Measurements from ENCODE around the gene SMIM38.

The SMIM38 gene

GRCh38 chr11:69121621-69122325 is 34.0 kb upstream of the SMIM38 start:
- H3K4me2 ChIP-seq (ENCODE audit: low read length): no peak overlapping the region
- H3K4me3 ChIP-seq (ENCODE audit: low read depth, low read length): no peak overlapping the region
- H3K9ac ChIP-seq: no peak overlapping the region
- no peaks in the 10 kb centered on the region for H3K79me2 ChIP-seq
- H3K4me1 ChIP-seq: peaks cover 3% of the 10 kb centered on the region
- no peak overlapping the region for H3K27ac ChIP-seq
- TF ChIP-seq, protein P1, sequence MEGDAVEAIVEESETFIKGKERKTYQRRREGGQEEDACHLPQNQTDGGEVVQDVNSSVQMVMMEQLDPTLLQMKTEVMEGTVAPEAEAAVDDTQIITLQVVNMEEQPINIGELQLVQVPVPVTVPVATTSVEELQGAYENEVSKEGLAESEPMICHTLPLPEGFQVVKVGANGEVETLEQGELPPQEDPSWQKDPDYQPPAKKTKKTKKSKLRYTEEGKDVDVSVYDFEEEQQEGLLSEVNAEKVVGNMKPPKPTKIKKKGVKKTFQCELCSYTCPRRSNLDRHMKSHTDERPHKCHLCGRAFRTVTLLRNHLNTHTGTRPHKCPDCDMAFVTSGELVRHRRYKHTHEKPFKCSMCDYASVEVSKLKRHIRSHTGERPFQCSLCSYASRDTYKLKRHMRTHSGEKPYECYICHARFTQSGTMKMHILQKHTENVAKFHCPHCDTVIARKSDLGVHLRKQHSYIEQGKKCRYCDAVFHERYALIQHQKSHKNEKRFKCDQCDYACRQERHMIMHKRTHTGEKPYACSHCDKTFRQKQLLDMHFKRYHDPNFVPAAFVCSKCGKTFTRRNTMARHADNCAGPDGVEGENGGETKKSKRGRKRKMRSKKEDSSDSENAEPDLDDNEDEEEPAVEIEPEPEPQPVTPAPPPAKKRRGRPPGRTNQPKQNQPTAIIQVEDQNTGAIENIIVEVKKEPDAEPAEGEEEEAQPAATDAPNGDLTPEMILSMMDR (IDR thresholded peaks at IDR 0.05): no peak
- H3K27me3 ChIP-seq (ENCODE audit: control insufficient read depth, insufficient read depth, low read length): no peaks in the 10 kb centered on the region
- H2AFZ ChIP-seq: no peak overlapping the region
- H3K9me3 ChIP-seq (ENCODE audit: control insufficient read depth, low read length): no peaks in the 10 kb centered on the region
- no peaks in the 10 kb centered on the region for H3K36me3 ChIP-seq (ENCODE audit: control insufficient read depth, insufficient read depth, low read length)

DNA sequence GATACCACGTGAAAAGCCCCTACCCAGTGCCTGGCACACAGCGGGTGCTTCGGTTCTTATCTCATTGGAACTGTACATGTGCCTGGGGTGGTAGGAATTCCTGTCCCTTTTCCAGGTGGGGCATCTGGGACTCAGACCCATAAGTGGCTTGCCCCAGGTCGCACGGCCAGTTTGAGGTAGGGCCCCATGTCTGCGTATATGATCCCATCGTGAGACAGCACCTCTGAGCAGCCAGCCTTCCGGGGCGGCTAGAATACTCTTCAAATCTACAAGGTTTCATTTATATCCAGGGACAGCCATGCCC is 33.5 kb upstream of the SMIM38 start:
- no peaks in the 10 kb centered on the region for H3K79me2 ChIP-seq
- H3K9me3 ChIP-seq (ENCODE audit: control insufficient read depth, low read length): no peaks in the 10 kb centered on the region
- H3K27ac ChIP-seq: no peak overlapping the region
- no peaks in the 10 kb centered on the region for H3K36me3 ChIP-seq (ENCODE audit: control insufficient read depth, insufficient read depth, low read length)
- no peaks in the 10 kb centered on the region for H3K27me3 ChIP-seq (ENCODE audit: control insufficient read depth, insufficient read depth, low read length)
- H3K4me1 ChIP-seq: peaks cover 3% of the 10 kb centered on the region
- H3K4me2 ChIP-seq (ENCODE audit: low read length): no peak overlapping the region
- H3K4me3 ChIP-seq (ENCODE audit: low read depth, low read length): no peak overlapping the region
- TF ChIP-seq, protein P1 (IDR thresholded peaks at IDR 0.05): no peak
- no peak overlapping the region for H2AFZ ChIP-seq
- H3K9ac ChIP-seq: no peak overlapping the region

DNA sequence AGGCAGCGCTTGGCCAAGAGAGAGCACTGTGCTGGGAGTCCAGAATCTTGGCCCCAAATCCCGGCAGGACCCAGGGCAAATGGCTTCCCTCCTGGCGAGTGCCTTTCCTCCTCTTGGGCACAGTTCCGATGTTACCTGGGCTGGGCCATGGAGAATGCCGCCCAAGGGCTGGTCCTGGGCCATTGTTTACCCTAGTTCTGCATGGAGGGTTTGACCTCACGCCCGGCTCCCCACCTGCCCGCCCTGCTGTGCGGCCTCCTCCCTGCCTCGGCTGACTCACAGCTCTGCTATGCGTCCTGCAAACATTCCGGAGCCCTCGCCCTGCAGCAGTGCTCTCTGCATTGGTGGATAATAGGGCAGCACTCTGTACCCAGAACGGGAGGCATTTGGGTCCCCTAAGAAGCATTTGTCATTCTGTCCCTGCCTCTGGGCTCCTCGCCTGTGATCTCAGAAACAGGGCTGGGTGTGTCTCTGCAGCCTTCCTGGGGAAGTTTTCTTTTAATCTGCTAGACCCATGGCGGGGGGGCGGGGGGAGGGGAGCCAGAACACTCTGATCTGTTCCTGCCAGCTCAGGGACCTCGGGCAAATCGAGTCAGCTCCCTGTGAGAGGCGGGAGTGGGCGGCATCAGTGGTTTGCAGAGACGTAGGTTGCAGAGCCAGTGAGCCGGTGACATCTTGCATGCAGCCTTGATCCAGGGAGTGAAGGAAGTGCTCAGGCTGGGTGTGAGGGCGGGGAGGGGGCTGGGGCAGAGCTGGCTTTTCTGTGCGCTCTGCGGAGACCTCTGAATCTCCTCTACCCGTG is 32.9 kb upstream of the SMIM38 start:
- no peaks in the 10 kb centered on the region for H3K79me2 ChIP-seq
- H3K4me3 ChIP-seq (ENCODE audit: low read depth, low read length): no peak overlapping the region
- H3K36me3 ChIP-seq (ENCODE audit: control insufficient read depth, insufficient read depth, low read length): no peaks in the 10 kb centered on the region
- H3K4me2 ChIP-seq (ENCODE audit: low read length): no peak overlapping the region
- no peak overlapping the region for H3K27ac ChIP-seq
- H3K27me3 ChIP-seq (ENCODE audit: control insufficient read depth, insufficient read depth, low read length): no peaks in the 10 kb centered on the region
- H2AFZ ChIP-seq: no peak overlapping the region
- TF ChIP-seq, protein P1 (IDR thresholded peaks at IDR 0.05): no peak
- no peaks in the 10 kb centered on the region for H3K9me3 ChIP-seq (ENCODE audit: control insufficient read depth, low read length)
- peaks cover 3% of the 10 kb centered on the region for H3K4me1 ChIP-seq
- H3K9ac ChIP-seq: no peak overlapping the region

DNA sequence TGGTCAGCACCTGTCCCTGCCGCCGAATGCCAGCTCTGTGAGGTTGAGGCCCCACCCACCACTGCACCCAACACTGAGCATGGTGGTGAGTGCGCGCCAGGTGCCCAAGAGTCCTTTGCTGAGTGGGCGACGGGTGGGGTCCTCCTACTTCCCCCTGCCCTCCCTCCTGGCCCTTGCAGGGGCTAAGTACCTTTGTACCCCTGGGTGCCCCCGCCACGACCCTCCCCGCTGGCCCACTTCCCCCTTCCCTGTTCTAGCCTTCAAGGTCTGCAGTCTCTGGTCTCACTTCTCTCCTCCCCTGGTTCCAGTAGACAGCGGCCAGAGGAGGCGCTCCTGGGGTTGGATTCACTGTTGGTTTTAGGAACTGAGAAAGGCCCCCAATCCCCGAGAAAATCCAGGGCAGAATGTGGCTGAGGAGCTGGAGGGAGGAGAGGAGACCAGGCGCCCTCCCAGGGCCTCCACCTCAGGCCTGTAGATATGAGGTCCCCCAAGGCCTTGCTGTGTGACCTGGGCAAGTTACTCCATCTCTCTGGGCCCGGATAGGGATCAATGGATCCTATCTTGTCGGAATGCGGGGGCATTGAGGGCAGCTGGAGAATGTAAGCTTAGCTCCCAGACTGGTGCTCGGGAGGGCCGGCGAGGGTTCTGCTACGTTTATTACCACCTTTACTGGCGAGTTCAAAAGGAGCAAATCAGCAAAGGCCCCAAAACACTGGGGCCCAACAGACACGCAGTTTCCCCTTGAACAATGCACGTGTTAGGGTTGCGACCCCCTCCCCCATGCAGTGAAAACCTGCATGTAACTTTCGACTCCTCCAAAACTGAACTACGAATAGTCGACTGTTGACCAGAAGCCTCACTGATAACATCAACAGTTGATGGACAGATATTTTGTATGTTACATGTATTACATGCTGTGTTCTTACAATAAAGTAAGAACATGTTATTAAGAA is 31.9 kb upstream of the SMIM38 start:
- H3K4me2 ChIP-seq (ENCODE audit: low read length): no peak overlapping the region
- H3K36me3 ChIP-seq (ENCODE audit: control insufficient read depth, insufficient read depth, low read length): no peaks in the 10 kb centered on the region
- peaks cover 3% of the 10 kb centered on the region for H3K4me1 ChIP-seq
- H3K4me3 ChIP-seq (ENCODE audit: low read depth, low read length): no peak overlapping the region
- no peaks in the 10 kb centered on the region for H3K79me2 ChIP-seq
- TF ChIP-seq, protein P1 (IDR thresholded peaks at IDR 0.05): no peak
- no peak overlapping the region for H3K9ac ChIP-seq
- H3K9me3 ChIP-seq (ENCODE audit: control insufficient read depth, low read length): no peaks in the 10 kb centered on the region
- no peak overlapping the region for H2AFZ ChIP-seq
- H3K27me3 ChIP-seq (ENCODE audit: control insufficient read depth, insufficient read depth, low read length): no peaks in the 10 kb centered on the region
- no peak overlapping the region for H3K27ac ChIP-seq
